ACHN (cell line): ENCODE results near the gene USP48.
A peak's percentile ranks its signal among the peaks of the same experiment; 100 is the strongest.
"Not testable (repeated sequence)": the region's sequence is repeated elsewhere in the genome, so short reads cannot be mapped to it uniquely, and the experiment has no call there.

Experiments used
- DNase-seq: peaks from one replicate; pipeline ENCODE4 v3.0.0-alpha.2; 2015
- in situ Hi-C: cut with HindIII; loops from 2 replicates; pipeline ENCODE4 v1.10.0; 2017; ENCODE audit warnings: low sequenced_read_pairs, low pct_ligation_motif_present, low pct_unique_long_range_greater_than_20kb

Gene USP48

GRCh38 chr1:21782868-21783678, at the start of gene USP48:
Gene USP48, minus strand, starts transcription at chr1:21783149. Its CDS starts 192 bp downstream, at chr1:21782957.
- peak; percentile 94 for DNase-seq
- in situ Hi-C loops: no loop called here

GRCh38 chr1:21831454-21831970, 48.6 kb upstream of the USP48 start:
- DNase-seq: no peak
- in situ Hi-C loops: no loop called here

- DNase-seq: no peak
- in situ Hi-C loops: no loop called here
Observed at GRCh38 chr1:21830792-21831453, 48.0 kb upstream of the USP48 start.

- in situ Hi-C loops: no loop called here
- DNase-seq: no peak
Observed at GRCh38 chr1:21829294-21829693, 46.3 kb upstream of the USP48 start.

GRCh38 chr1:21828506-21829210, 45.7 kb upstream of the USP48 start:
- in situ Hi-C loops: no loop called here
- DNase-seq: no peak

GRCh38 chr1:21828075-21828474, 45.1 kb upstream of the USP48 start:
- in situ Hi-C loops: no loop called here
- DNase-seq: no peak

- in situ Hi-C loops: no loop called here
Observed at GRCh38 chr1:21827141-21827679, 44.3 kb upstream of the USP48 start.

GRCh38 chr1:21826694-21827093, 43.7 kb upstream of the USP48 start:
- in situ Hi-C loops, DNase-seq: not testable (repeated sequence)

More at GRCh38 chr1:21827141-21827679, 44.3 kb upstream of the USP48 start:
- no peak for DNase-seq

- in situ Hi-C loops: no loop called here
Observed at GRCh38 chr1:21825393-21825792, 42.4 kb upstream of the USP48 start.

GRCh38 chr1:21824926-21825325, 42.0 kb upstream of the USP48 start:
- in situ Hi-C loops: no loop called here
- DNase-seq: no peak

More at GRCh38 chr1:21825393-21825792, 42.4 kb upstream of the USP48 start:
- no peak for DNase-seq

GRCh38 chr1:21823980-21824702, 41.2 kb upstream of the USP48 start:
- in situ Hi-C loops: no loop called here
- no peak for DNase-seq

- in situ Hi-C loops: no loop called here
- no peak for DNase-seq
Observed at GRCh38 chr1:21823206-21823979, 40.4 kb upstream of the USP48 start.

GRCh38 chr1:21822349-21822748, 39.4 kb upstream of the USP48 start:
- in situ Hi-C loops: no loop called here
- no peak for DNase-seq

- in situ Hi-C loops: no loop called here
- DNase-seq: no peak
Observed at GRCh38 chr1:21821385-21822019, 38.6 kb upstream of the USP48 start.

- no peak for DNase-seq
- in situ Hi-C loops: no loop called here
Observed at GRCh38 chr1:21820597-21821232, 37.8 kb upstream of the USP48 start.

- peak; percentile 22 for DNase-seq
- in situ Hi-C loops: no loop called here
Observed at GRCh38 chr1:21818656-21819055, 35.7 kb upstream of the USP48 start.
